ENCODE measurements around the gene RC3H1. TPM values are rescaled to one million over a fixed set of nuclear protein-coding genes. Genes with fewer than 3 reads are reported as not detected.
"Not testable (repeated sequence)": the region's sequence is repeated elsewhere in the genome, so short reads cannot be mapped to it uniquely, and the experiment has no call there.

RC3H1 gene
- total and polyA plus RNA-seq, 2 experiments from 2014 or later = 6.8 to 24.5 TPM

GRCh38 chr1:173934440-173934839 is 87.7 kb downstream of the RC3H1 start:
- Histone ChIP-seq H3K79me2 (replicated peaks; ENCODE audit: insufficient read depth) (no peaks in the 10 kb centered on the region), H2AFZ (no peak overlapping the region), H3K4me3 (no peak overlapping the region), H3K27ac (ENCODE audit: low read depth) (no peak overlapping the region), H3K4me1 (ENCODE audit: insufficient read depth) (peaks cover 13% of the 10 kb centered on the region), H3K36me3 (ENCODE audit: insufficient read depth) (0 out of 2 replicates have a peak, but pooled peaks cover 5% of the 10 kb centered on the region), H3K27me3 (ENCODE audit: insufficient read depth) (no peaks in the 10 kb centered on the region), H4K20me1 (replicated peaks; ENCODE audit: insufficient read depth) (no peaks in the 10 kb centered on the region), H3K4me2 (no peak overlapping the region), H3F3A (replicated peaks; ENCODE audit: low read depth) (no peaks in the 10 kb centered on the region), H3K9me2 (ENCODE audit: insufficient read depth) (no peaks in the 10 kb centered on the region)
- H3K36me3 Mint-ChIP-seq (ENCODE audit: low read depth) = peaks cover 25% of the 10 kb centered on the region
- TF ChIP-seq EZH2phosphoT487 (IDR thresholded peaks at IDR 0.05; ENCODE audit: unreplicated experiment) (no peak), NANOG (IDR thresholded peaks at IDR 0.05; ENCODE audit: borderline replicate concordance) (no peak), STAT1 (IDR thresholded peaks at IDR 0.05; ENCODE audit: unreplicated experiment) (no peak), ETS1 (IDR thresholded peaks at IDR 0.05) (no peak), POLR2AphosphoS5 (IDR thresholded peaks at IDR 0.05; ENCODE audit: low read depth) (no peak), ZNF462 (CRISPR knock-in tag; IDR thresholded peaks at IDR 0.05) (no peak), ZNF331 (CRISPR knock-in tag; IDR thresholded peaks at IDR 0.05; ENCODE audit: low read depth) (no peak), CTCF (conservative IDR thresholded peaks at IDR 0.05; ENCODE audit: low read depth in 2 of 2) (no peak)
- DNase-seq (ENCODE audit: low spot score) (peak; percentile 47), ATAC-seq (peak; percentile 82)
- peaks cover 1% of the 10 kb centered on the region for H3K27me3 Mint-ChIP-seq (ENCODE audit: insufficient read depth, low read depth, poor library complexity)
- H3K27ac Mint-ChIP-seq = no peak overlapping the region
- H3K9me3 Mint-ChIP-seq = no peaks in the 10 kb centered on the region
- H3K4me1 Mint-ChIP-seq = peaks cover 11% of the 10 kb centered on the region
- no peak overlapping the region for H3K4me3 Mint-ChIP-seq

GRCh38 chr1:173930541-173930940 is 91.6 kb downstream of the RC3H1 start:
- H4K20me1 ChIP-seq (replicated peaks; ENCODE audit: insufficient read depth); H3K79me2 ChIP-seq (replicated peaks; ENCODE audit: insufficient read depth); H3K4me2 ChIP-seq; DNase-seq (ENCODE audit: low spot score); H3K4me3 ChIP-seq; H3K27ac ChIP-seq (ENCODE audit: low read depth); H3K9me3 Mint-ChIP-seq; H3K36me3 ChIP-seq (ENCODE audit: insufficient read depth); H3K9me2 ChIP-seq (ENCODE audit: insufficient read depth); H3K27me3 ChIP-seq (ENCODE audit: insufficient read depth); H3K27ac Mint-ChIP-seq; H2AFZ ChIP-seq; H3K27me3 Mint-ChIP-seq (ENCODE audit: insufficient read depth, low read depth, poor library complexity); H3K4me3 Mint-ChIP-seq; ATAC-seq; H3F3A ChIP-seq (replicated peaks; ENCODE audit: low read depth); H3K4me1 Mint-ChIP-seq; H3K36me3 Mint-ChIP-seq (ENCODE audit: low read depth): not testable (repeated sequence)
- peaks cover 11% of the 10 kb centered on the region for H3K4me1 ChIP-seq (ENCODE audit: insufficient read depth)

All from GM23338 (cell line).